MV-4-11 (cell line): ENCODE data around the gene MAP2K6.
A peak's percentile ranks its signal among the peaks of the same experiment; 100 is the strongest.

Source experiments
- DNase-seq: peaks from one replicate; lab custom pipeline; 2025; lab: John Stamatoyannopoulos, UW

Gene MAP2K6

GRCh38 chr17:69535016-69535570 is 120.6 kb downstream of the MAP2K6 start:
- no peak for DNase-seq

- DNase-seq: no peak
These were observed 124.3 kb downstream of the MAP2K6 start for GRCh38 chr17:69538795-69539194.

- DNase-seq: no peak
These were observed 124.8 kb downstream of the MAP2K6 start for GRCh38 chr17:69539274-69539673.

GRCh38 chr17:69539781-69540319 is 125.4 kb downstream of the MAP2K6 start:
- no peak for DNase-seq

GRCh38 chr17:69540356-69540755 is 125.9 kb downstream of the MAP2K6 start:
- no peak for DNase-seq

- no peak for DNase-seq
These were observed 132.7 kb downstream of the MAP2K6 start for GRCh38 chr17:69547230-69547629.

- no peak for DNase-seq
These were observed 133.4 kb downstream of the MAP2K6 start for GRCh38 chr17:69547947-69548346.

GRCh38 chr17:69551212-69552010 is 136.9 kb downstream of the MAP2K6 start:
- DNase-seq: no peak

- DNase-seq: peak; percentile 12
These were observed 138.6 kb downstream of the MAP2K6 start for GRCh38 chr17:69552986-69553667.

GRCh38 chr17:69555056-69555455 is 140.6 kb downstream of the MAP2K6 start:
- no peak for DNase-seq

- no peak for DNase-seq
These were observed 142.8 kb downstream of the MAP2K6 start for GRCh38 chr17:69557339-69557738.

GRCh38 chr17:69558796-69559195 is 144.3 kb downstream of the MAP2K6 start:
- no peak for DNase-seq

GRCh38 chr17:69560987-69561441 is 146.5 kb downstream of the MAP2K6 start:
- no peak for DNase-seq

GRCh38 chr17:69561462-69561861 is 147.0 kb downstream of the MAP2K6 start:
- DNase-seq: no peak

GRCh38 chr17:69565447-69565846 is 150.9 kb downstream of the MAP2K6 start:
- no peak for DNase-seq

GRCh38 chr17:69567130-69567529 is 152.6 kb downstream of the MAP2K6 start:
- DNase-seq: peak; percentile 2

- DNase-seq: no peak
These were observed 158.2 kb downstream of the MAP2K6 start for GRCh38 chr17:69572747-69573146.

- no peak for DNase-seq
These were observed 158.9 kb downstream of the MAP2K6 start for GRCh38 chr17:69573396-69573795.

GRCh38 chr17:69574257-69575197 is 160.0 kb downstream of the MAP2K6 start:
- no peak for DNase-seq

GRCh38 chr17:69575346-69575761 is 160.9 kb downstream of the MAP2K6 start:
- DNase-seq: no peak

GRCh38 chr17:69577098-69577497 is 162.6 kb downstream of the MAP2K6 start:
- no peak for DNase-seq
